ENCODE results near the gene WDR48.

Gene WDR48

GRCh38 chr3:39064646-39065045 lies 12.8 kb downstream of the WDR48 start:
- DNase-seq (no peak), ATAC-seq (no peak)

DNA sequence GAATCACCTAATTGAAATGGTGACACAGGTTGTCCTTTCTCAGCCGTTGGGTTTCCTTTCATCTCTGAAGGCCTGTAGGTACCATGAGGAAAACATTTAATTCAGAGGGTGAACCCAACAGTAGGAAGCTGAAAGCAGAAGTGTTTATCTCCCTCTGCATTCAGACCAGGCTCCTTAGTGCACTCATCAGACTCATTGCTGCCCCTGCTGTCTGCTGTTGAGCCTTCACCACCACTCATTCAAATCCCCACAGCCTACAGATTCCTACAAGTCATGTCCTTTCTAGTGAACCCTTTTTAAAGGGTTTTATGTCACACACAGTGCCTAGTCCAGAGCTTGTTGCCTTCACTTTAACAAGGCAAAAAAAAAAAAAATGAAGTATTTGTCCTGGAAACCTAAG lies 13.4 kb downstream of the WDR48 start:
- DNase-seq: peak; percentile 14
- peak; percentile 61 for ATAC-seq

- no peak for ATAC-seq
- DNase-seq: no peak
Measured at GRCh38 chr3:39067286-39067685, 15.5 kb downstream of the WDR48 start.

- ATAC-seq: no peak
- no peak for DNase-seq
Measured at GRCh38 chr3:39068556-39068955, 16.7 kb downstream of the WDR48 start.

DNA sequence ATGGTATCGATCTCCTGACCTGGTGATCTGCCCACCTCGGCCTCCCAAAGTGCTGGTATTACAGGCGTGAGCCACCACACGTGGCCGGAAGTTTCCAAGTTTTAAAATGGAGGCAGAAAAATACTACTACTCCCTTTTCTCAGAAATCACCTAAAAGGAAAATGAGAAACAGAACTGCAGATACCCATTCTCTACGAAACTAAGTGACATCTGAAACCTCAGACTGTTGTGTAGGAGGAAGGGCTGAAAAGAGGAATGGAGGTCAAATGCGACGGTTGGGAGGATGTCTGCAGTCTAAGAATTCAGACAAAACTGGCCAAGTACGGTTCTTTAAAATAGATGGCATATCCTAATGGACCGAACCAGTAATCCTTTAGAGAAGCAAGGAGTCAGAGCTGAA lies 24.1 kb downstream of the WDR48 start:
- no peak for ATAC-seq
- no peak for DNase-seq

GRCh38 chr3:39079530-39079929 lies 27.7 kb downstream of the WDR48 start:
- no peak for ATAC-seq

DNA sequence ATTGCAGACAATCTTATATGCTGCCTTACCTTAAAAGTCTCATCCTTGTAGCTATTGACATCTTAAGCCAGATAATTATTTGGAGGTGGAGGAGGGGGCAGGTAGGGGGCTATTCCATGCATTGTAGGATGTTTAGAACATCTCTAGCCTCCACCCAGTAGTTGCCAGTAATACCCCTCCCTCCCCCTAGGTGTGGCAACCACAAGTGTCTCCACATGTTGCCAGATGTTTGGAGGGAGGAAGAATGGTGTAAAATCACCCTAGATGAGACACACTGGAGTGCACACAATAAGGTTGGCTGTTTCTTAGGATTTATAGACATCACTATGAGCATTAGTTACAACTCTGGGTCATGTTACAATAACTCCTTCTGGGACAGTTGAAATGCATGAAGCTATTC lies 28.2 kb downstream of the WDR48 start:
- DNase-seq: no peak
- ATAC-seq: no peak

More at GRCh38 chr3:39079530-39079929, 27.7 kb downstream of the WDR48 start:
- DNase-seq: no peak

DNA sequence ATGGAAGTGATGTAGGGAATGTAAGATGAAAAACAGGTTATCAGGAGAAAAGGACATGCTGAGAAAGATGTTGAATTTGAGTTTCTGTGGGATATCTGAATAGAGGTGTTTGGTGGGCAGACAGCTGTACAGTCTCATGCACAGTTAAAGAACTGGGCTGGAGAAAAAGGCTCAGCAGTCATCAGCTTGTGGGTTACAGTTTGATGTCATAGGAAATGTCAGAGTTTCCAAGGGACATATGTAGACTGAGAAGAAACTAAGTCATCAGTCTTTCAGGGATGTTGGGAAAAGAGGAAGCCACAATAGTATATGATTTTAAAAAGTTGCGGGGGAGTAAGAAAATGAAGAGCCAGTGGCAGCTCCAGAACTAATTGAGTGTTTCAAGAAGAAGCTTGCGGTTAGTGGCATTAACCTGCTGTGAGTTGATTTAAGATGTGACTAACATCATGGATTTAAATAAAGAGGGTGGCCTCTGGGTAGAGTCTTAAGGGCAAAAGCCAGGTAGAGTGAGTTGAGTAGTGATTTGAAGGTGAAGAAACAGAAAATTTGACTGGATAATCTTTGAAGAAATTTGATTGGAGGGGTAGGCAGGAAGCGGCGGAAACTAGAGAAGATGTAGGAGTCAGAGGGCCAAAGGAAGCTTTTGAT lies 31.0 kb downstream of the WDR48 start:
- peak; percentile 98 for ATAC-seq
- DNase-seq: no peak

GRCh38 chr3:39086144-39086543 lies 34.3 kb downstream of the WDR48 start:
- DNase-seq (no peak), ATAC-seq (no peak)

DNA sequence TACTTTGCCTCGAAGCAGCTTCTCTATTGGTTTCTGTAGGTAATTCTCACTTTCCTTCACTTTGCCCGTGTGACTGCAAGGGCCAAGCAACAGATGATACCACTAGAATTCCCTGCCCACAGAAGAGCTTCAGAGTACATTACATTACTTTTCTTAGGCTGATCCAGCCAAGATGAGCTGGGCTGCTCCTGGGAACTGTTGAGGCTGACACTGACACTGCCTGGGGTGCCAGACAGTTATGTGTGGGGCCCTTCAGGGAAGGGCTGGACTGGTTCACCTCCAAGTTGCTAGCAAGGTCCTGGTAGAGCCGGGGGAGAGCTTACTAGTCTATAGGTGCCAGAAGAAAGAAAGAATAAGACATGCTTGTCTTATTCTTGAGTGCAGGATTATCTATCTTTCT lies 36.6 kb downstream of the WDR48 start:
- DNase-seq: no peak
- no peak for ATAC-seq

DNA sequence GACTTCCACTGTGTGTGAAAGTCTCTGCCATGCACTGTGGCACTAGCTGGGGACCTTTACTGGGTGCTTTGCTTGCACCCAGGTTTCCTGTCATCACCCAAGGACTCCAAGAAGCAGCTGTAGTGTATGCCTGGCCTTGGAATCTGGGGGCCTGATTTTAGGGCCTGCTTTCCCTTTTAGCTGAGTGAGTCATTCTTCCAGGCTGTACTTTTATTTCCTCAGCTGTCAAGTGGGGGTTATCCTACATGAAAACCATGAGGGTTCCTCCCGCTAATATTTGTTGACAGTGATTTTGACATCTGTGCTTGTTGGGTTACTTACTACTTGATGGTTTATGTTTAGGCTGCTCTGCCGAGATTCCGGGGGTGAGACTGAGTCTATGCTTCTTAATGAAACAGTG lies 37.1 kb downstream of the WDR48 start:
- ATAC-seq: no peak
- DNase-seq: no peak

DNA sequence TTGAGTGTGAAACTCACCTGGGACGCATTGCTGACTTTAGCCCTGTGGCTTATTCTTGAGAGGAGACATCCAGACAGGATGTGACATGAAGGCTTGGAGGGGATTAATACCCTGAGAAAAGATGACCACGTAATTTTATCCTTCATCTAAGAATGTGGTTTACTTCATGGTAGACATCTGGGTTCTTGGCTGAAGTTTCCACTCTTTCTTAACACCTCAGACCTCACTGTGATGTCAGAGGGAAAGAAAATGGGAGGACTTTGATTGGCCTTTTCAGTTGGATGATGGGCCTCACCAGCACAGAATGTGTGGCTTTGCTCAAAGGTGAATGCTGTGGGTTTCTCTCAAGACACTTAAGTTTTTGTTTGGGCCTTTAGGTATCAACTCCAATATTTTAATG lies 39.1 kb downstream of the WDR48 start:
- no peak for DNase-seq
- peak; percentile 87 for ATAC-seq

DNA sequence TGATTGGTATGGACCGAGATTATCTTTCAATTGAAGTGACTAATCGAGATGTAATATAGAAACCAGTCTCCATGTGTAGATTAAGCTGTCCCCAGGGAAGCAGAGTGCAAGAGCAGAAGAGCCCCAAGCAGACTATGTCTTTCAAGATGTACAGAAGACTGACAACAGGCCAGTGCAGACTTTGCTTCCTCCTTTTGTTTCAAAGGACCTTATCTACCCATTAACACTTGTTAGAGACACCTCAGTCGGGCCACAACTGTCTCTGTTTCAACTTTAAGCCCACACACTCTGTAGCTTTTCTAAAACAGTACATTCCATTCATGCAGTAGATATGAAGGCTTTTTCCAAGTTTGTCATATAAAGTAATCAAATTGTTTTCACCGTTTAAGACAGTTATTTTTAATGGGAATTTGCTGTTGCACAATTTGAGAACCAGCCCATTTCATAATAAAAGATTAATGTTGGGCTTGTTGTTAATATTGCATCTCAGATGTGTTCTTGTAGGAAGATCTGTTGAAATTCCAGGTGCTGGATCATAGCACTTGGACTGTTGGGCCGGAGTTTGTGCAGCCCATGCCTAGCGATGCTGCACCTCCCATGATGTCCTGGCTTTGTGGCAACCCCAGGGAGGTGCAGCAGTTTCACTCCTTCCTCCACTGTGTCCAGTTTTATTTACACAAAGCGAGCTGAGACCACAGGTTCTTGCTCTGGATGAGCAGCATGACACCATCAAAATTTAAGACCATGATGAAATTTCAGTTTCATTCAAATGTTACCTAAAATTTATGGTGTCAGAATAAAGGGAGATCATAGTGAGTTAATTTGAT lies 43.2 kb downstream of the WDR48 start:
- ATAC-seq (no peak), DNase-seq (no peak)

DNA sequence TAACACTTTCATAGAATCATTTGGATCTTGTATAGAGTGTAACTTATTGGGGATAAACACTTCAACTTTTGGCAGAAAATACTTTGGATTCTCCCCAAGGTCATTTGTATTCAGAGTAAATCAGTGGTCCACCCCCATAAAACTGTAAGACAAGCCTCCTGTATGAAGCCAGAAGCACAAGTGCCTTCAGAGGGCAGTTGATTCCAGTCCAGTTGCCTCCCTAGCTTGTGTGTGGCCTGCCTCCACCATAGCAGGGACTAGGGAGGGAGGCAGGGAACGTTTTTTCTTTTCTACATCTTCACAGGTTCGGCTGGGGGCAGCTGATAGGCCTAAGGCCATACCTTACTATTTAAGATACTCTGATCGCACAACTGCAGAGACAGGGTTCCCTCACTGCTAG lies 44.0 kb downstream of the WDR48 start:
- no peak for ATAC-seq
- DNase-seq: no peak

- no peak for ATAC-seq
- no peak for DNase-seq
Measured at GRCh38 chr3:39096775-39097174, 45.0 kb downstream of the WDR48 start.

DNA sequence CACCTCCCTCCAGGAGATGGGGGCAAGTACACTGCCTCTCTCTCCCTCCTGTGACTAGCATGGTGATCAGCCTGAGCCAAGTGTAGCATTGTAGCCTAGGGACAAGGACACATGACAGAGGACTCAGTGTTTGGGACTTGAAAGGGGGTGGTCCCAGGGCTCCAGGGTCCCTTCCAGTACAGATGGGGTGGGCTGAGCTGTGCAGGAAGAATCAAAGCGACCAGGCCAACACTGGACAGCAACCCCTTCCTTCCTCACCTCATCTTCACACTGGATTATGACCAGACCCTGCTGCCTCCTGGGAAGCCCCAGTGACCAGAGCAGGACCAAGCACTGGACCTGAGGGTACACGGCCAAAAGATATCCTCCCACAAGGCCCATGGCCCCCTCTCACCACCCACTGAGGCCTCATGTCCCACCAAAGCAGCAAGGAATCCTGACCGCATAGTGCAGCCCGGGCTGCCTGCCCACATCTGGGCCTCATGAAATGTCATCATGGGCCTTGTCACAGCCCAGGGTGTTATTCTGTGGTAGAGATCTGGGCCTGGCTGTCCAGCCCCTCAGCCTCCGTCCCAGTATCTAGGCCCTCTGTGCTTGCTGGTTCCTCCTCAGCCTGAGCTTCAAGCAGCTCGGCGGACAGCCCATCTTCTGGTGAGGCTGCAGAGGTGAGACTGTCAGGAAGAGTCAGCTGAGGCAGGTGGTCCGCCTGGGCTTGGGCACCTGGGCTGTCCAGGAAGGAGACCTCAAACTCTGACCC lies 46.1 kb downstream of the WDR48 start:
- ATAC-seq (no peak), DNase-seq (no peak)

DNA sequence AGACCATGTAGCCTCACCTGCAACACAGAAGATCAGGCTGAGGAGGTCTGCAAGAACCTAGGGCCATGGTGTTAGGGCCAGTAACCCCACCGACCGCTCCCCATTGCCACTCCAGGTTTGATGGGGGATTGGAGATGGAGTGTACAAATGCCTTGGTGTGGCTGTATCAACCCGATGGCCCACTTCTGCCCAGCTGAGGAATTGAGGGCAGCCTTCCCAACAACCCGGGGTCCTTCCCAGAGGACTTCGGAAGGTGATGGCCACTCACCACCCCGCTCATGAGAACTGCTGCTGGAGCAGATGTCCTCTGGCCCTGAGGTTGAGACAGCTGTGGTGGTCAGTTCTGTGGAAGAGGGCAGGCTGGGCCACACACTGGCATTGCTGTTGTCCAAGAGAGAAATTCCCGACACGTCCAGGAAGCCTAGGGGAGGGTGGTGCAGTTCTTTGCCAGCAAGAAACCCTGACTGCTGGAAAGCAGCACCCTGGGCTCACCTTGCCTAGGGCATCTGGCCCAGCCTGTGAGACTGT lies 46.7 kb downstream of the WDR48 start:
- no peak for DNase-seq
- ATAC-seq: no peak

GRCh38 chr3:39099242-39099641 lies 47.4 kb downstream of the WDR48 start:
- ATAC-seq: no peak
- no peak for DNase-seq

DNA sequence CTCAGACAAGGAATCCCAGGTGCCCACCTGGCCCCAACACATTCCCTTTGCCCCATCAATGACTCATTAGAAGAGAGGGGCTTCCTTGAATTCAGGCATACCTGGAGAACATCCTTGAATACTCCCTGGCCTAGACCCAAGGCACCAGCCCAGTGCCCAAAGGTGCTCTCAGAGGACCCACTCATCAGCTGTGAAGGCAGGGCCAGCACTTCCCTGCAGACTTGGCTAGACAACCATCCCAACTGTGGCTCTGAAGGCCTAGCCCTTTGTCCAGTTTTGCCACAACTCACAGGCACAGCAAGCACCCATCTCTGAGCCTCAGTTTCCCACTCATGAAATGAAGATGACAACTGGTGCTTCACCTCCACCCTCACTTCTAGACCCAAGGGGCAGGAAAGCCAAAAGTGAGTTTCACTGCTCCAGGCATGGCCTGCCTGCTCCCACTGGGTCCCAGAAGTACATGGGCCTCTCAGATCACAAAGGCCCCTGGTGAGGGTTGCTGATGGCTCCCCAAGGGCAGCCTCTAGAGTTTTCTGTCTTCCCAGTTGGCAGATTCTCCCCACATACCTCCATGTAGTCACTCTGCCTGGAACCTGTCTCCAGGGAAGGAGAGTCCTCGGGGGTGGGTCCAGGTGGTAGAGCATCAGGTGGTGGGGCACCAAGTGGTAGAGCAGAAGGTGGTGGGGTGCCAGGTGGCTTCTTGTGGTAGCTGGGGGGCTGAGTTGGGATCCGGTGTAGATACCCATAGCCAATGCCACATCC lies 48.1 kb downstream of the WDR48 start:
- DNase-seq: no peak
- ATAC-seq: no peak

DNA sequence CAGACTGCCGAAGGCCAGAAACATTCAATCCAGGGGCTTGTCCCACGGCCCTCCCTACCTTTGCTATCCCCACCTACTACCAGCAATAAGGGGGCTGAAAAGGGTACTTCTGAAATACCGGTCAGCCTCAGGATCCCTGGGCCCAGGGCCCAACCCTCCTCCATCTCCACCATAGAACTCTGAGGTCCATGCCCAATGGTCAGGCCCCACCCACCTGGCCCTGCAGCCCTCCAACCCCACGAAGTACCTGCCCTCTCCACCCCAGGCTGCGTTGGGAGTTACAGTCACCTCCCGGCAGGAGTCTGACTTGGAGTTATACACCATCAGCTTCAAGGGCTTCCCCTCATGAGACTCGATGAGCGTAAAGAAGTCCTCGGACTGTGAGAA lies 48.7 kb downstream of the WDR48 start:
- DNase-seq (no peak), ATAC-seq (no peak)

GRCh38 chr3:39101022-39101689 lies 49.3 kb downstream of the WDR48 start:
- DNase-seq: peak; percentile 61

More at GRCh38 chr3:39101022-39101689, 49.3 kb downstream of the WDR48 start:
- ATAC-seq: peak; percentile 74

Data from stimulated activated naive CD8-positive, alpha-beta T cell treated with anti-CD3 and anti-CD28 coated beads, Interleukin-15, Interleukin-2, amounts not matched to agents 100 U/mL and 50 U/mL, for 24 hours (primary cell).